Measurements from ENCODE around the gene UBXN4.

Gene UBXN4

DNA sequence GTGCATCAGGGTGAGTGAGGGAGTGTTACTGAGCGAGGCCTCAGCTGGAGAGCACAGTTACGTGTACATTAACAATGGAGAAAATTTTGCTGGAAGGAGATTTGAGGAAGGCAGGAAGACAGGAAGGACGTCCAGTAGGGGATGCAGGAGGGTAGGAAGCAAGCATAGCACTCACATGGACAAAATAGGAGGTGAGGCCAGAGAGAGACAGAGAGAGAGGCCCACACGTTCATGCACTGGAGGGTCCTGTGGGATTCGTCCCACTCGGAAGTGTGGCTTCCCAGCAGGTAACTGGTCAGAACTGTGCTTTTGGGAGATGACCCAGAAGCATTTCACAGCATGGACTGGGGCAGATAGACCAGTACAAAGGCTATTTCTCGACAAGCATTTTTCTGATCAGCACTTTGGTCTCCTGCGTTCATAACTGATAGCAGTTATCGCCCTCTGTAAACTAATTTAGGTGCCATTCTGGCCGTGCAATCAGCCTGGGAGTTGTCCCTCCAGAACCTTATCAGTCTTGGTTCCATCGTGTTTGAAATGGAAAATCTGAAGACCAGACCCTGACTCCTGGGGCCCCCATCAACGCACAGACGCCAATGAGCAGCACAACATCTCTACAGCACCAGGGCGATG lies 89.6 kb downstream of the UBXN4 start:
- no peak for DNase-seq
- TF ChIP-seq GATA1 (IDR thresholded peaks at IDR 0.05; ENCODE audit: low read depth, low read length), result no peak
- no peak for TF ChIP-seq POLR2A (IDR thresholded peaks at IDR 0.05; ENCODE audit: low read length)

DNA sequence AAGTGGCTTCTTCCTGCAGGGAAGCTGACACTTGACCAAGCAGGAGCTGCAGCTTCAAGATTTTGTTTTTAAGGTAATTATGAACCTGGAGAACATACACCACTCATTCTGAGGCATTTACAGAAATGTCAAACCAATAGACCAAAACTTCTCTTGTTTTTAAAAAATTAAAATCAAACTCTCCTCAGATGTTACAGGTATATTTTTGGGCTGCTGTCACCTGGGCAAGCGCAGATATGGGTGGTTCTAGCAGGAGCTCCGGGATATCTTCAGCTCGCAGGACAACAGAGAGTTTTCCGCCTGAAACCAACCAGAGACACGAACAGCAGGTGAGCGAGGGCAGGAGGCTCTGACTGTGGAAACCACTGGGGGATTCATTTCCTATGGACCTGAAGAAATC lies 91.2 kb downstream of the UBXN4 start:
- no peak for TF ChIP-seq POLR2A (IDR thresholded peaks at IDR 0.05; ENCODE audit: low read length)
- TF ChIP-seq GATA1 (IDR thresholded peaks at IDR 0.05; ENCODE audit: low read depth, low read length), result no peak
- DNase-seq, result no peak

Data from erythroblast (primary cell).